MCF 10A (cell line): ENCODE measurements around the gene ABHD2. TPM values are rescaled to one million over a fixed set of nuclear protein-coding genes. Genes with fewer than 3 reads are reported as not detected.

Experiments used
- BruUV-seq: library from RNA; stranded (reverse); fragments of 400-500 nt; replicated peaks from 2 replicates; lab custom pipeline; 2021; lab: Mats Ljungman, UMichigan
- CTCF ChIA-PET: fragments of 300-600 bp; sonication (Branson Sonifier 250); formaldehyde crosslinking; extraction: SDS; loops from one replicate; lab custom pipeline; 2021; ENCODE audit warnings: antibody characterized with exemption, inconsistent platforms; lab: Yijun Ruan, JAX
- POLR2A ChIA-PET: fragments of 300-600, 350-650 bp; sonication (Branson Sonifier 250); formaldehyde crosslinking; extraction: SDS; loops from one replicate; lab custom pipeline; 2020; ENCODE audit warnings: antibody characterized with exemption, inconsistent platforms; lab: Yijun Ruan, JAX
- DNase-seq: peaks from one replicate; pipeline ENCODE4 v3.0.0-alpha.2; 2018; ENCODE audit not compliant: unreplicated experiment
- H3K27ac Mint-ChIP-seq: one replicate; pipeline ENCODE4 v1.8.0; 2022; ENCODE audit warnings: mild to moderate bottlenecking, low read depth, mixed read lengths; ENCODE audit not compliant: unreplicated experiment
- H3K27me3 Mint-ChIP-seq: one replicate; pipeline ENCODE4 v1.8.0; 2022; ENCODE audit warnings: mixed read lengths; ENCODE audit not compliant: insufficient read depth, unreplicated experiment
- H3K36me3 Mint-ChIP-seq: one replicate; pipeline ENCODE4 v1.8.0; 2022; ENCODE audit warnings: mild to moderate bottlenecking, moderate library complexity, mixed read lengths; ENCODE audit not compliant: insufficient read depth, unreplicated experiment
- H3K4me1 Mint-ChIP-seq: one replicate; pipeline ENCODE4 v1.8.0; 2022; ENCODE audit warnings: mixed read lengths; ENCODE audit not compliant: insufficient read depth, unreplicated experiment
- H3K4me3 Mint-ChIP-seq: one replicate; pipeline ENCODE4 v1.8.0; 2022; ENCODE audit warnings: mild to moderate bottlenecking, moderate library complexity, mixed read lengths; ENCODE audit not compliant: unreplicated experiment
- H3K9me3 Mint-ChIP-seq: one replicate; pipeline ENCODE4 v1.8.0; 2022; ENCODE audit warnings: mixed read lengths; ENCODE audit not compliant: unreplicated experiment
- CTCF ChIP-seq: fragments of 200-600 bp; IDR thresholded peaks from one replicate; pipeline ENCODE4 v1.8.0; 2022; ENCODE audit warnings: antibody characterized with exemption, mild to moderate bottlenecking; ENCODE audit not compliant: unreplicated experiment
- intact Hi-C: fragments of 100-400 bp; cut with micrococcal nuclease; formaldehyde crosslinking; loops from 2 replicates; pipeline ENCODE4 v1.14.1; 2022
- total RNA-seq: library from RNA; stranded (reverse); gene quantifications from 2 replicates; pipeline ENCODE4 v1.2.3, GENCODE V29; 2022

The ABHD2 gene
- total RNA-seq, 1 experiment from 2014 or later: 47.7 TPM

GRCh38 chr15:89217686-89218376 is 129.6 kb downstream of the ABHD2 start:
- no TSS peak for BruUV-seq
- Mint-ChIP-seq H3K4me3 (no peak overlapping the region), H3K27me3 (no peaks in the 10 kb centered on the region), H3K36me3 (no peaks in the 10 kb centered on the region), H3K27ac (no peak overlapping the region), H3K9me3 (no peaks in the 10 kb centered on the region), H3K4me1 (no peaks in the 10 kb centered on the region)
- ChIA-PET POLR2A (no interaction called here), CTCF (interaction anchor here (0.9 to 7.3 kb wide), 4 partner anchors 12 to 212 kb away, joined by 3 to 63 read pairs (median 4); no protein-coding TSS in a partner anchor)
- no peak for DNase-seq
- intact Hi-C loops: no loop called here
- no peak for TF ChIP-seq CTCF

GRCh38 chr15:89218531-89218930 is 130.3 kb downstream of the ABHD2 start:
- CTCF ChIA-PET: interaction anchor here (0.9 to 7.3 kb wide), 3 partner anchors 13 to 212 kb away, joined by 3 to 63 read pairs (median 4); no protein-coding TSS in a partner anchor

GRCh38 chr15:89221543-89221942 is 133.3 kb downstream of the ABHD2 start, which contains the start of gene RLBP1:
Gene RLBP1 (minus strand): TSS chr15:89221579. CDS start chr15:89218975, 2,604 bp downstream.
- ChIA-PET CTCF (interaction anchor here (0.6 to 7.3 kb wide), 3 partner anchors 16 to 34 kb away, joined by 3 to 63 read pairs (median 9); no protein-coding TSS in a partner anchor), POLR2A (no interaction called here)
- no peaks in the 10 kb centered on the region for H3K27me3 Mint-ChIP-seq
- no peak for TF ChIP-seq CTCF
- intact Hi-C loops: no loop called here
- no peaks in the 10 kb centered on the region for H3K9me3 Mint-ChIP-seq
- H3K4me1 Mint-ChIP-seq: no peaks in the 10 kb centered on the region
- peak; percentile 49 for DNase-seq
- no peak within 1 kb of the TSS for H3K27ac Mint-ChIP-seq
- no peaks in the 10 kb centered on the region for H3K36me3 Mint-ChIP-seq
- no peak within 1 kb of the TSS for H3K4me3 Mint-ChIP-seq
- BruUV-seq: no TSS peak

More at GRCh38 chr15:89218531-89218930, 130.3 kb downstream of the ABHD2 start:
- no peaks in the 10 kb centered on the region for H3K36me3 Mint-ChIP-seq
- no peaks in the 10 kb centered on the region for H3K9me3 Mint-ChIP-seq
- BruUV-seq: no TSS peak
- POLR2A ChIA-PET: no interaction called here
- no peaks in the 10 kb centered on the region for H3K4me1 Mint-ChIP-seq
- DNase-seq: no peak
- TF ChIP-seq CTCF: no peak
- H3K27ac Mint-ChIP-seq: no peak overlapping the region
- intact Hi-C loops: no loop called here
- H3K27me3 Mint-ChIP-seq: no peaks in the 10 kb centered on the region
- no peak overlapping the region for H3K4me3 Mint-ChIP-seq

DNA sequence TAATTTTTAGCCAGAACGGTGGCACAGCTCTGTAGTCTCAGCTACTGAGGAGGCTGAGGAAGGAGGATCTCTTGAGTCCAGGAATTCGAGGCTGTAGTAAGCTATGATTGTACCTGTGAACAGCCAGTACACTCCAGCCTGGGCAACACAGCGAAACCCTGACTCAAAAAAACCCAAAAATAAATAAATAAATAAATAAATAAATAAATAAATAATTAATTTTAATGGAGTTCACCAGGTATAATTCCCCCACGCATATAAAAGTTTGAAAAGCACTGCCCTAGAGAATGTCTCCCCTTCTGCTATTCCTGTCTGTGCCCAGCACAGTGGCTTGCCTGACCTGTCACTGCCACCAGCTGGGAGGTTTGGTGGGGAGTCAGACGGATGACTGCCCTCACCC is 137.3 kb downstream of the ABHD2 start:
- no TSS peak for BruUV-seq
- POLR2A ChIA-PET: no interaction called here
- no peak for TF ChIP-seq CTCF
- H3K4me1 Mint-ChIP-seq: peaks cover 2% of the 10 kb centered on the region
- H3K9me3 Mint-ChIP-seq: no peaks in the 10 kb centered on the region
- H3K4me3 Mint-ChIP-seq: no peak overlapping the region
- DNase-seq: no peak
- no peaks in the 10 kb centered on the region for H3K27me3 Mint-ChIP-seq
- intact Hi-C loops: no loop called here
- CTCF ChIA-PET: no interaction called here
- no peak overlapping the region for H3K27ac Mint-ChIP-seq
- H3K36me3 Mint-ChIP-seq: no peaks in the 10 kb centered on the region
